ENCODE results near the gene PRR35. TPM values are rescaled to one million over a fixed set of nuclear protein-coding genes. Genes with fewer than 3 reads are reported as not detected.
A peak's percentile ranks its signal among the peaks of the same experiment; 100 is the strongest.

PRR35 gene
- total RNA-seq, 1 donor from 2014 or later, result not detected

DNA sequence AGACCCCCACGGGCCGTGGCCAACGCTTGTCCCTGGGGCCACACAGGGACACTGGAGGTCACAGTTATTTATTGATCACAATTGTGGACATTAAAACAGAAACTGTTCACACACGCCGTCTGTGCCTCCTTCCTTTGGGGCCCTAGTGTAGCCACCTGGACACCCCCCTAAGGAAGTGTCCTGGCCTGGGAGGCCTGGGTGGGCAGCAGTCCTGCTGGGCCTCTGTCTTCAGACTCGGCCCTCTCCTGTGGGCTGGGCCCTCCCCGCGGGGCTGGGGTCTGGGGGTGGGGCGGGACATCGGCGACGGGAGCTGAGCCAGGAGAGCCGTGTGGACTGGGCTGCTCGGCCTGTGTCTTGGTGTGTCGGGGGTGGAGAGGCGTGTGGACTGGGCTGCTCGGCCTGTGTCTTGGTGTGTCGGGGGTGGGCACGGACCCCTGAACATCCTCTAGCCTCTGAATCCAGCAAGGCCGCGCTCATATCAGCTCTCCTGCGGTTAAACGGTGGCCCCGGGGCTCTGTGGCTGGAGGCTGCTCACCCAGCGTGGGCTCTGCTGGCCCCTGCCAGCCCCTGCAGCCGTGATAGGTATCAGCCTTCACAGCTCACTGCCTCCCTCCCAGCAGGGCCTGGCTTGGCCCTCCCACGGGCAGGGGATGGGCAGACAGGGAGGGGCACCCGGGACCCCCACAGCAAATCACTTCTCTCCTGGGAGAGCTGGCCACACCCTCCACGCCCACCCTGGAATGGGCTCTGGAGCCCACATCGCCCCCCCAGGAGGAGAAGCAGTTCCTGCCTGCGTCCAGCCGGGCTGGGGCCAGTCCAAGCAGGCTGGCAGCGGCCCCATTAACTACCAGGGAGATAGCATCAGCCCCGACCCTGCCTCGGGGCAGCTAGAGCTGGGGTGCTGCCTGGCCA lies 5.5 kb downstream of the PRR35 start:
- Histone ChIP-seq H3K27ac (no peak overlapping the region), H3K4me3 (peak overlapping the region in 1 of 2 donors; percentile 38), H3K27me3 (no peaks in the 10 kb centered on the region), H3K36me3 (no peaks in the 10 kb centered on the region), H3K9me3 (no peaks in the 10 kb centered on the region), H3K4me1 (peaks cover 47% of the 10 kb centered on the region)
- intact Hi-C loops (cut with DNase I), result no loop called here
- DNase-seq (ENCODE audit: extremely low spot score in 2 of 2), result no peak
- TF ChIP-seq POLR2AphosphoS5 (IDR thresholded peaks at IDR 0.05; ENCODE audit: insufficient read depth in 1 of 2, low read depth in 1 of 2) (no peak), POLR2A (IDR thresholded peaks at IDR 0.05) (no peak)
- TF ChIP-seq, protein P1, sequence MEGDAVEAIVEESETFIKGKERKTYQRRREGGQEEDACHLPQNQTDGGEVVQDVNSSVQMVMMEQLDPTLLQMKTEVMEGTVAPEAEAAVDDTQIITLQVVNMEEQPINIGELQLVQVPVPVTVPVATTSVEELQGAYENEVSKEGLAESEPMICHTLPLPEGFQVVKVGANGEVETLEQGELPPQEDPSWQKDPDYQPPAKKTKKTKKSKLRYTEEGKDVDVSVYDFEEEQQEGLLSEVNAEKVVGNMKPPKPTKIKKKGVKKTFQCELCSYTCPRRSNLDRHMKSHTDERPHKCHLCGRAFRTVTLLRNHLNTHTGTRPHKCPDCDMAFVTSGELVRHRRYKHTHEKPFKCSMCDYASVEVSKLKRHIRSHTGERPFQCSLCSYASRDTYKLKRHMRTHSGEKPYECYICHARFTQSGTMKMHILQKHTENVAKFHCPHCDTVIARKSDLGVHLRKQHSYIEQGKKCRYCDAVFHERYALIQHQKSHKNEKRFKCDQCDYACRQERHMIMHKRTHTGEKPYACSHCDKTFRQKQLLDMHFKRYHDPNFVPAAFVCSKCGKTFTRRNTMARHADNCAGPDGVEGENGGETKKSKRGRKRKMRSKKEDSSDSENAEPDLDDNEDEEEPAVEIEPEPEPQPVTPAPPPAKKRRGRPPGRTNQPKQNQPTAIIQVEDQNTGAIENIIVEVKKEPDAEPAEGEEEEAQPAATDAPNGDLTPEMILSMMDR (IDR thresholded peaks at IDR 0.05), result no peak

DNA sequence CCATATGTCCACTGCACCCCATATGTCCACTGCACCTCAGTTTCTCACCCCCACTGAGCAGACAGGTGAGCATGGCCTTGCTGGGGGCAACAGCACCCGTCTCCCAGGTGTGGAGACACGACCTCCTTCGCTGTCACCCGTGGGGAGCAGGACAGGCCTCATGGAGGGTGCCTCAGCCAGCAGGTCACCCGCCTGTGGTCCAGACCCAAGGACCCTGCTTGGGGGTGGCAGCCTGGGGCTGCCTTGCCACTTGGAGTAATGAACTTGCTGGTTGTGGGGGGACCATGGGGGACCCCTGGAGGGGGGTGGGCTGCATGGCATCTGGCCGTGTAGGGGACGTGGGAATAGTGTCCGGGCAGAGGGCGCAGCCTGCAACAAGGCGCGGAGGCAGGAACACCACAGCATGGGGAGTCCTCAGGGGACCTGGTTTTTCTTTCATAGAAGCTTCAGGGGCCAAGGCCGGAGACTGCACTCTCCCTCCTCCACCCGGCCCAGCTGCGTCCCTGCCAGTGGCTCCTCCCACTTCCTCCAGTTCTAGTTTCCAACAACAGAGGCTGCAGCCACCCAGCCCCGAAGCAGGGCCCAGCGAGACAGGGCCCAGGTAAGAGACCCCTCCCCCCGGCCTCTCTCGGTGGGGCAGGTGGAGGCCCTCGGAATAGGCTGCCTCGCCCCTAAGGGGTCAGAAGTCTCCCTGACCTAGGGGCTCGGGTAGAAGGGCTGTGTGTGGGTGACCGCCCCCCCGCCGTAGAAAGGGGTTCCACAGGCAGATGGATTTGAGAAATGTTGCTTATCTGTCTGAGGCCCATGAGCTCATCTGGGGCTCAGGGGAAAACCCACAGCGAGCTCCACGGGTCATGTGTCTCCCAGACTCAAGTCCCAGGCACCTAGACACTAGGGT lies 6.5 kb downstream of the PRR35 start, which contains the start of gene NHLRC4:
NHLRC4 (plus strand) TSS at position 531 of the 898 bp plus-strand sequence. CDS start 1,043 bp downstream, outside the sequence.
- no peak for DNase-seq (ENCODE audit: extremely low spot score in 2 of 2)
- intact Hi-C loops (cut with DNase I), result no loop called here

DNA sequence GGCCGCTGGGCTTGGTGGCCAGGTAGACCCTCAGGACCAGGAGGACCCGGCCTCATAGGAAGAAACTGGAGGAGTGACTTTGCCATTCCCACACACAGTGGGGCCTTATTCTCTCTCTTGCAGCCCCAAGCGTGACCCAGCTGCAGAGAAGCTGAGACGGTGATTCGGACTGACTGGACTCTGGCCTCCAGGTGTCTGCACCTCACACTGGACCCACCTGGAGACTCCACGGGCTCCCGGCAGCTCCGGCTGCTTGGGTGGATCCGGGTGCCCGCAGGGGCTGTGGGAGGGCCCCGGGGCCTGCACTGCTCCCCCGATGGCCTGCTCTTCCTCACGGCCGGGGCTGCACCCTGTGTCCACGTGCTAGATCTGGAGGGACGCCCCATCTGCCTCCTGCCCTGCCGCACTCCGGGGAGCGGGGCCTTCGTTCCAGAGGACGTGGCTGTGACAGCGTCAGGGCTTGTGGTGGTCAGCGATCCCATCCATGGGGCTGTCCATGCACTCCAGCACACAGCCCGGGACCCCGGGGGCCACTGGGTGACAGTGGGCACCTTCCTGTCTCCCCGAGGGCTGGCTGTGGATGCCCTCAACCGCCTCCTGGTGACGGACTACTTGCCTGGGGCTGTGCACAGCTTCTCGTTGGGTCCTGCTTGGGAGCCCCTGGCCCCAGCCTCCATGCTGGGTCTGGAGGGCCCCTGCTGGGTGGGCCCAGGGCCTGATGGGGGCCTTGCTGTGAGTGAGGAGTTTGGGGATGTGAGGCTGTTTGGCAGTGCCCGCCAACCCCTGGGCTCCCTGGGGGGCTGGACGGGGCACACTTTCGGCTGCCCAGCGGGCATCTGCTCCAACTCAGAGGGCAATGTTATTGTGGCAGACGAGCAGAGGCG lies 7.4 kb downstream of the PRR35 start:
- Histone ChIP-seq H3K4me1 (peaks cover 50% of the 10 kb centered on the region), H3K4me3 (peak overlapping the region; percentile 20 to 38)
- intact Hi-C loops (cut with DNase I), result no loop called here

More for the DNA sequence above, 6.5 kb downstream of the PRR35 start, which contains the start of gene NHLRC4:
- Histone ChIP-seq H3K36me3 (no peaks in the 10 kb centered on the region), H3K27ac (peak within 1 kb of the TSS; percentile 30), H3K9me3 (no peaks in the 10 kb centered on the region), H3K4me3 (peak within 1 kb of the TSS; percentile 20 to 38), H3K4me1 (peaks cover 50% of the 10 kb centered on the region), H3K27me3 (no peaks in the 10 kb centered on the region)
- TF ChIP-seq POLR2A (IDR thresholded peaks at IDR 0.05) (no peak), POLR2AphosphoS5 (IDR thresholded peaks at IDR 0.05; ENCODE audit: insufficient read depth in 1 of 2, low read depth in 1 of 2) (peak in 1 of 2 donors; percentile 13)

DNA sequence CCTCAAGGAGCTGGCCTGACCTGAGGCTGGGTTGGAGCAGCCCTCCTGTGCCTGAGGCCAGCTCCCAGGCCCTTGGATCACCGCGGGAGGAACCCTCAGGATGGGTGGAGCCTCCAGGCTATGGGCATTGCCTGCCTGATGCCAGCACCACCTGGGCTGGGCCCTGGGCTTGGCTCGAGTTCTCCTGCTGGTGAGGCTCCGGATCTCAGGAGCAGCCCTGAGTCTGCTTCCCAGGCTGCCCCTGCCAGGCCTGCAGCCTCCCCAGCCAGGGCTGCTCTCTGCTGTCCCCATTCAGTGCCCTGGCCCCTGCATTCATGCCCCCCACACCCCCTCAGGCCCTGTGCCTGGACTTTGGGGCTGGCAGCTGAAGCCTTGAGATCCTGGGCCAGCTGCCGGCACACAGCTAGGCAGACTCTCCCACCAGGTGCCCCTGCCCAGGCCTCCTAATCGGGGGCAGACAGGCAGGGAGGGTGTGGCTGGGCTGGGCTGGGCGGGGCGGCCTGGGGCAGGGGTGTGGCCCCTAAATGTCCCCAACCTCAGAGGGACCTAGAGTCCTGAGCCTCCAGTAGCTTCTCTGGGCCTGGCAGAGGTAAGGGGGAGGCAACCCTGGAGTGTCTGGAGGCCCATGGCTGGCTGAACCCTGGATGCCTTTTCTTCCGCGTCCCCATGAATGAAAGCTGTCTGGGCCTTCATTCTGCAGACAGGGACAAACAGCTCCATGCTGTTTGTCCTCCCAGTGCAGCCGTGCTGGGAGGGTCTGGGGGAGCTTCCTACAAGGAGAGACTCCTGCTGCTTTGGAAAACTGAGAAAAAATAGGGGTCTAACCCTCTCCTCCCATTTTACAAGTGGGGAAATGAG lies 8.4 kb downstream of the PRR35 start:
- Histone ChIP-seq H3K4me3 (peak overlapping the region; percentile 89 to 94), H3K36me3 (no peaks in the 10 kb centered on the region), H3K9me3 (no peaks in the 10 kb centered on the region), H3K27me3 (no peaks in the 10 kb centered on the region), H3K4me1 (peaks cover 50% of the 10 kb centered on the region), H3K27ac (peak overlapping the region; percentile 80)
- TF ChIP-seq, protein P1 (IDR thresholded peaks at IDR 0.05), result no peak
- TF ChIP-seq POLR2A (IDR thresholded peaks at IDR 0.05) (no peak), POLR2AphosphoS5 (IDR thresholded peaks at IDR 0.05; ENCODE audit: insufficient read depth in 1 of 2, low read depth in 1 of 2) (no peak)
- DNase-seq (ENCODE audit: extremely low spot score in 2 of 2), result no peak
- intact Hi-C loops (cut with DNase I), result no loop called here

More for the DNA sequence above, 7.4 kb downstream of the PRR35 start:
- Histone ChIP-seq H3K36me3 (no peaks in the 10 kb centered on the region), H3K27ac (no peak overlapping the region), H3K9me3 (no peaks in the 10 kb centered on the region), H3K27me3 (no peaks in the 10 kb centered on the region)
- TF ChIP-seq POLR2AphosphoS5 (IDR thresholded peaks at IDR 0.05; ENCODE audit: insufficient read depth in 1 of 2, low read depth in 1 of 2), result no peak
- TF ChIP-seq, protein P1 (IDR thresholded peaks at IDR 0.05), result no peak
- DNase-seq (ENCODE audit: extremely low spot score in 2 of 2), result no peak
